Measurements from ENCODE around the gene SLC9A6.

DNA sequence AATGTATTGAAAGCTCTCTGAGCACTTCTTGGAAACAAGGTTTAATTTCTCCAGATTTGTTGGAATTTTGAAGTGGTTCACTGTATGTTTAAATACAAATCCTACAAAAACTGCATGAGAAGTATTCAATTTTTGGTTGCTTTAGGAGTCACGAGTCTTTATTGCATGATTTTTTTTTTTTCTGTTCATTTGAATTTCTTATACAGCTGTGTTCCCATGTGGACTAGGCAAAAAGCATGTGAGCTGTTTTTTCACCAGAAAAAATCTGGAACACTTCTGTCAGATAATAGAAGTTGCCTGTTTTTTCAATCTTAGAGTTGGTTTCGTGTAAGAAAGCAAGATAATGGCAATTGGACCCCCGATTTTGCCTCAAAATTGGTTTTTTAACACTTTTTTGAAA is 66.4 kb downstream of the SLC9A6 start:
- TF ChIP-seq HDAC2 (CRISPR knock-in tag; IDR thresholded peaks at IDR 0.05): no peak
- no peak for TF ChIP-seq NFYB (CRISPR knock-in tag; IDR thresholded peaks at IDR 0.05)
- no peak for TF ChIP-seq ARID2 (CRISPR knock-in tag; IDR thresholded peaks at IDR 0.05; ENCODE audit: borderline replicate concordance)
- TF ChIP-seq NR2C2 (CRISPR knock-in tag; IDR thresholded peaks at IDR 0.05; ENCODE audit: borderline replicate concordance): no peak
